Effector memory CD4-positive, alpha-beta T cell (primary cell): Measurements from ENCODE around the gene AOPEP.

Source experiments
- DNase-seq, 3 donors: peaks; one replicate each; pipeline ENCODE4 v3.0.0-alpha.2; 2020
- H3K27ac ChIP-seq: 2 replicates; pipeline ENCODE4 v1.7.0; 2013; ENCODE audit warnings: mild to moderate bottlenecking, low read length, moderate library complexity; ENCODE audit not compliant: insufficient read depth, poor library complexity, severe bottlenecking
- H3K27me3 ChIP-seq: replicated peaks from 2 replicates; pipeline ENCODE4 v1.7.0; 2013; ENCODE audit warnings: mild to moderate bottlenecking, low read length; ENCODE audit not compliant: insufficient read depth, control insufficient read depth, poor library complexity, severe bottlenecking
- H3K36me3 ChIP-seq: 2 replicates; pipeline ENCODE4 v1.7.0; 2013; ENCODE audit warnings: mild to moderate bottlenecking, low read length, moderate library complexity; ENCODE audit not compliant: control insufficient read depth, insufficient read depth
- H3K4me1 ChIP-seq: 2 replicates; pipeline ENCODE4 v1.7.0; 2013; ENCODE audit warnings: low read length, mild to moderate bottlenecking; ENCODE audit not compliant: control insufficient read depth, insufficient read depth, poor library complexity, severe bottlenecking
- H3K4me3 ChIP-seq: 2 replicates; pipeline ENCODE4 v1.7.0; 2013; ENCODE audit warnings: low read length, low read depth, mild to moderate bottlenecking; ENCODE audit not compliant: insufficient read depth, poor library complexity, severe bottlenecking
- H3K9me3 ChIP-seq: 2 replicates; pipeline ENCODE4 v1.7.0; 2013; ENCODE audit warnings: mild to moderate bottlenecking, low read length, moderate library complexity; ENCODE audit not compliant: control insufficient read depth

AOPEP gene

DNA sequence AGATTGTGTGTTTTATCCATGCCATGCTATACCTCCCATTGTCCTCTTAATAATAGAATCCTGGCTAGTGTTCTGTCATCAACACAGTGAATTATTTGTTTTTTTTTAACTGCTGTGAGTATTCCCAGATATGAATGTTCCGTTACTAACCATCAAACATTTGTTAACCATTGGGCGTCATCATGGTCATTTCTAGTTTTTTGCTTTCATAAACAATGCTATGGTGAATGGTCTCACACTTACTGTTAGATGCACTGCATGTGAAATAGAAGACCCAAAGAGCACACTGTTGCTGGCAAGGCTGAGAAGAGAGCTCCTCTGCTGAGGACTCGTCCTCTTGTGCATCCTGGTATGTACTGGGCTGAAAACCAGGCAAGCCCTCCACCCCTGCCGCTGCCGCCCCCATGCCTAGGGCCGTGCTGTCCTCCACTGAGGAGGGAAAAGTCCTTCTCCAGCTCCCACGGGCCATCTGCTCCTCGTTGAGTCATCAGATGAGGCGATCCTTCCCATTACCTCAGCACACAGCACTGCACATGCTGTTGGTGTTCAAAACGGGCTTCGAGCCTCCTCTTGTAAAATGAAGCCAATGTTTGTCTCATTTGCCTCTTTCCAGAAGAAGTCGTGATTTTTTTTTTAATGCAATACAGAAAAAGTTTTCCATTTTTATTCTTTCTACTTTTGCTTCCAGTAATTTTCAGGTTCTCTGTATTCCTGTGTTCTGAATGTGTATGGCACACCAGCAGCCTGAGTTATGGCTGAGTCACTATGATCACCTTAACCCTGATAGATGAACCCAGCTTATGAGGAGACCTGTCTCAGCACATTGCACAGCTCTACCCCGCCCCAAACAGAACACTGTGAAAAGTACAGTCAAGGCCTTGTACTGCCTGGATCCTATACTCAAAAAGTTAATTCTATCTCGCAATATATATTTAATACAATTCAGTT is 219.0 kb downstream of the AOPEP start:
- no peak overlapping the region for H3K27ac ChIP-seq
- H3K4me3 ChIP-seq, result no peak overlapping the region
- H3K4me1 ChIP-seq, result no peaks in the 10 kb centered on the region
- no peaks in the 10 kb centered on the region for H3K27me3 ChIP-seq
- DNase-seq, result no peak
- no peaks in the 10 kb centered on the region for H3K36me3 ChIP-seq
- H3K9me3 ChIP-seq, result no peaks in the 10 kb centered on the region

DNA sequence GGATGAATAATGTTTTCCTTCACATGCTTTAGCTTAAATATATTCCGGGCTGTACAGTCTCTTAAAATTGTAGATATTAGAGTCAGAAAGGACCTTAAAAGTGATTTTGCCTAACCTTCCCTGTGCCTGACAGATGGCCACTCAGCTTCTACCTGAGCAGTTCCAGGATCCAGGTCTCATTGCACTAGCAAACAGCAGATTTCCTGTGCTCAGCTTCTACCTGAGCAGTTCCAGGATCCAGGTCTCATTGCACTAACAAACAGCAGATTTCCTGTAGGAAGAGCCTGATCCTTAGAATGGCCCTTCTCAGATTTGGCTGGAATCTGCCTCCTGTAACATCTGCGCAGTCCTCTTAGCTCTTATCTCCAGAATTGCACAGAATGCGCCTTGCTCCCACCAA is 219.8 kb downstream of the AOPEP start:
- H3K4me3 ChIP-seq, result no peak overlapping the region
- no peaks in the 10 kb centered on the region for H3K9me3 ChIP-seq
- no peak for DNase-seq
- H3K27ac ChIP-seq, result no peak overlapping the region
- H3K4me1 ChIP-seq, result peaks cover 5% of the 10 kb centered on the region
- no peaks in the 10 kb centered on the region for H3K27me3 ChIP-seq
- no peaks in the 10 kb centered on the region for H3K36me3 ChIP-seq

GRCh38 chr9:94948567-94949235 is 222.2 kb downstream of the AOPEP start:
- Histone ChIP-seq H3K36me3 (no peaks in the 10 kb centered on the region), H3K9me3 (no peaks in the 10 kb centered on the region), H3K4me3 (no peak overlapping the region), H3K27me3 (no peaks in the 10 kb centered on the region), H3K4me1 (peaks cover 16% of the 10 kb centered on the region), H3K27ac (no peak overlapping the region)
- no peak for DNase-seq

GRCh38 chr9:94949370-94949769 is 222.9 kb downstream of the AOPEP start:
- no peak for DNase-seq
- Histone ChIP-seq H3K36me3 (no peaks in the 10 kb centered on the region), H3K27ac (no peak overlapping the region), H3K4me3 (no peak overlapping the region), H3K4me1 (peaks cover 16% of the 10 kb centered on the region), H3K27me3 (no peaks in the 10 kb centered on the region), H3K9me3 (no peaks in the 10 kb centered on the region)

- DNase-seq, result no peak
- no peaks in the 10 kb centered on the region for H3K36me3 ChIP-seq
- H3K4me3 ChIP-seq, result no peak overlapping the region
- H3K27ac ChIP-seq, result no peak overlapping the region
- no peaks in the 10 kb centered on the region for H3K9me3 ChIP-seq
- no peaks in the 10 kb centered on the region for H3K27me3 ChIP-seq
- H3K4me1 ChIP-seq, result peaks cover 16% of the 10 kb centered on the region
Observed at GRCh38 chr9:94950040-94950578, 223.6 kb downstream of the AOPEP start.

DNA sequence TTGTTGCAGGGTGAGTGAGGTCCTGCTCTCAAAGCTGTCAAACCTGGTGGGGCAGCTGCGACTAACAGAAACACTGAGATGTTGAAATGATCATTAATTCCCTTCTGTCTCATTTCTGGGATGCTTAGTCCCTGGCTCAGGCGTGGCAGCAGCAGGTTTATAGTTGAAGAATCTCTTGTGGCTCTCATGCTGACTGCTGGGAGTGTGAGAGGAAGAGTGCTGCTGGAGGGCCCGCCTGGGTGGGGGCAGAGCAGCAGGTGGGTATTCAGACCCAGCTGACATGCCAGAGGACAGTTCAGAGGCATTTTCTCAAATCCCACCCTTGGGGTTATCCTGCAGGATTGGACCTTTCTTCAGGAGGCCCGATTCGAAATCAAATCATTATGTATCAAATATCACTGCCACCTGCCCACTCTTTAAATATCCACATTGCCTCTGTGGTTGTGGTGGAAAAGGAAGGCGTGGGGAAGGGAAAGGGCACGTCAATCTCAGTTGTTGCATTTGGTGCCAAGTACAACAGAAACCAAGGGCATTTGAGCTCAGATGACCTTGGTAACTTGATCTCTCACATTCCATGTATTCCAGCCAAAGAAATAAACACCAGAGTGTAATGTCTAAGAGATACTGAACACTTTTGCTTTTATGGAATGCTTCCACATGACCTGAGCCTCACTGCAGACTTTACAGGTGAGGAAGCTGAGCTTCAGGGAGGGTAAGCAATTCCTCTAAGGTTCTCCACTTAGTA is 224.3 kb downstream of the AOPEP start:
- Histone ChIP-seq H3K9me3 (no peaks in the 10 kb centered on the region), H3K27ac (no peak overlapping the region), H3K36me3 (peaks cover under 1% of the 10 kb centered on the region), H3K4me1 (peaks cover 16% of the 10 kb centered on the region), H3K27me3 (no peaks in the 10 kb centered on the region), H3K4me3 (no peak overlapping the region)
- DNase-seq, result no peak

- Histone ChIP-seq H3K9me3 (no peaks in the 10 kb centered on the region), H3K27ac (no peak overlapping the region), H3K4me1 (peaks cover 16% of the 10 kb centered on the region), H3K36me3 (peaks cover 3% of the 10 kb centered on the region), H3K4me3 (no peak overlapping the region), H3K27me3 (no peaks in the 10 kb centered on the region)
- DNase-seq, result no peak
Observed at GRCh38 chr9:94951324-94952135, 225.0 kb downstream of the AOPEP start.

DNA sequence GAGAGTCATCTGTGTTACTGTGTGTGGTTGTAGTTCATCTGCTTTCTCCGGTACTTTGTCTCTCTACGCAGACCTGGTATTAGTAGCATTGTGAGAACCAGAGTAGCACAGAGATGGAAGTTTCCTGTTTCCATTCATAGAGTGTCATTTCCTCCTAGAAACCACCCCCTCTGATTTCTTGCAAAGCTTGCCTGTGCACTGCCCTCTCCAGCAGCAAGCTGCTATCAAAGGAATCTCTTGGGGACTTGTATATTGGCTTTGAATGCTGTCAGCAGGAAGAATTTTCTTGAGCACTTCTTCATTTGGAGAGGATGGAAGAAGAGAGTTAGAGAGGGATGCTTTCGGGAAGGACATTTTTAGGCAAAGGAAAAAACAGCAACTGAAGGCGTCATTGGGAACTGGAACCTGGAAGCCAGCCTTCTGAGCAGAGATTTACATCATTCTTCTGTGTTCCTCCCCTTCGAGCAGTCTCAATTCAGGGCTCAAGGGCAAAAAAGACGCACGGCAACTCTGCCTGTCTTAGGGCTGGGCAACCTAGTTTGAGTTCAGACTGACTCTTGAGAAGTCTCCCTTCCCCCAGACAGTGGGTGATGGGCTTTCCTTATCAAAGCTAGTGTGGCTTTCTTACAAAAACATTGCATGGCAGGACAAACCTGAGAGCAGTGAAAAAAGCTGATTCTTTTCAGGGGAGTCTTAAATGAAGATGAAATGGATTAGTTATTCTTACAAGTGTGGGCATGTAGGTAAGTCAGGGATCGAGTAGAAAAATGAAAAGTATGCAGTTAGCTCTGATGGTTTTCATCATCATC is 226.3 kb downstream of the AOPEP start:
- H3K27me3 ChIP-seq, result no peaks in the 10 kb centered on the region
- DNase-seq, result no peak
- H3K4me1 ChIP-seq, result peaks cover 16% of the 10 kb centered on the region
- peaks cover 3% of the 10 kb centered on the region for H3K36me3 ChIP-seq
- no peak overlapping the region for H3K27ac ChIP-seq
- no peaks in the 10 kb centered on the region for H3K9me3 ChIP-seq
- no peak overlapping the region for H3K4me3 ChIP-seq

GRCh38 chr9:94956731-94957130 is 230.2 kb downstream of the AOPEP start:
- Histone ChIP-seq H3K27me3 (no peaks in the 10 kb centered on the region), H3K4me3 (no peak overlapping the region), H3K27ac (no peak overlapping the region), H3K9me3 (no peaks in the 10 kb centered on the region), H3K36me3 (peaks cover 3% of the 10 kb centered on the region), H3K4me1 (peaks cover 6% of the 10 kb centered on the region)
- no peak for DNase-seq
